Measurements from ENCODE around the gene CXCL14.

CXCL14 gene

DNA sequence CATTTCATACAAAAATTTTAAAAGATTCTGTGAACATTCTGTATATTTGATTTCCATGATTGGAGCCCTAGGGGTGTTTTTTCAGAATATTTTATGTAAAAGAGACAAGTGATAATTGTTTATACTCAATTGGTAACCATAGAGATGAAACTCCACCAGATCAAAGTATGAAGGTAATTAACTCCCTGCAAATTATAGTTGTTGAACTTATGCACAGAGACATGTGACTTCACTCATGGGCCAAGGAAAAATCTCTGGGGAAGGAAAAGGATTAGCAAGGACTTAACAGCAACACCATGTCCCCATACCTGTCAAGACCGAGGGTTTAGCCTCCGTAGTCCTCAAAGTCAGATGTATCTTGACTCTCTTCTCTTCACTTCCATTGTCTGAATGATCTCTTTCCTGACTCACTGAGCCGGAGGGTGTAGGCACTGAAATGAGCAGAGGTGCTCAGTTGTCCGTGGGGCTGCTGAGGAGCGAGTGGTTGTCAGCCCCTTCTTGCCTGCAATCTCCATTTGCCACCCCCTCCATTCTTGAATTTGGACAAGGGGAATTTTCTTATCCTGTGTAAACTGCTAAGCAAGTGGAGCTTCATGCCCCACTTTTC lies 17.5 kb upstream of the CXCL14 start:
- DNase-seq = no peak

DNA sequence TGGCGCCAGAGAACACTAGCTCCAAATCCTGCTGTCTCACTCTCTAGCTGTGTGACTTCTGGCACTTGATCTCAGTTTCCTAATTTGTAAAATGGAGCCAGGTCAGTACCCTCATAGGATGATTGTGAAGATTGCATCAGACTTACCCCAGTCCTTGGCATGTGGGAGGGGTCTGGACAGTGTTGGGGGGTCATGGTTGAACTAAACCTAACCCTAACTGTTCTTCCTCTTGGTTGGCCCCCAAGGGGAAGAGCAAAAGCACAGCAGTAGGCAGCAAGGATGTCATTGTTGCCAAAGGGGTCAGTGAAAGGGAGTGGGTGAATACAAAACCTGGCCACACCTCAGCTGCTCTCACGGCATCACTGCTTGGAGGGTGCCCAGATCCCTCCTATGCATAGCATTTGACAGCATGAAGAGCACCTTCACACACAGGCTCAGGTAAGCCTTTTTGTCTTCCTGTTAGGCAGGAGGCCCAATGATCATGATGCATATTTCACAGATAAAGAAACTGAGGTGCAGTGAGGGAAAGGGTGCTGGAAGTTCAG lies 15.7 kb upstream of the CXCL14 start:
- DNase-seq = no peak

DNA sequence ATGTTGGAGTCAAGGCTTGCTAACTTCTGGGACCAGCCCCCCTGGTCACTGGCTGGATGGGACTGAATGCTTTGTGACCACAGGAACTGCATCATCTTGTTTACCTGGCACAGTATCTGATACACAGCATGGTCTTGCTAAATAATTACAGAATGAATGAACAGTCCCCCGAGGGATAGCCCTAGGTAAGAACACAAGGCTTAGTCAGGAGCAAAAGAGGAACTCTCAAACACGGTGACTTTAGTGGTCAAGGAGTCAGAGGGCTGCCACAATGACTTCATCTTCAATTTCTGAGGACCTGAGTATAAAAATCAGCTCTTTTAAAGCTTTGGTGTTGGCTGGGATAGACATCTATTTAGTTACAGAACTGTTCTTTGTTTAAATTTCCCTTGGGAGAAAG lies 15.1 kb upstream of the CXCL14 start:
- no peak for DNase-seq

DNA sequence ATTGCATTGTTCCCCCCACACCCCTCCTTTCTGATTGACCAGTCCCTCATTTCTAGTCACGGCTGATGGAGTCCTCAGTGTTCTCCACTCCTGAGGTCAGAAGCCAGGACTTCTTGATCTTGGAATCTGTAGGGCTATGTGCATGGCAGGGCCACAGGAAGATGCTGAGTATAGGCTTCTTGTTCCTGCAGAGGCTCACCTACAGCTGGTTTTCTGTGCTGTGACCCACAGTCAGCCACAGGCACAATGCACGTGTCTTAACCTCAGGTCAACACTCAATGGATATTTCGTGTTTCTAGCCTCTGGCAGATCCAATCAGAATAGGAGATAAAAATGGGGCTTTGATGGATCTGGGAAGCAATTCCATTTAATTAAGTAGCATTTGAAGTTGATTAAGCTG lies 14.3 kb upstream of the CXCL14 start:
- DNase-seq = no peak

DNA sequence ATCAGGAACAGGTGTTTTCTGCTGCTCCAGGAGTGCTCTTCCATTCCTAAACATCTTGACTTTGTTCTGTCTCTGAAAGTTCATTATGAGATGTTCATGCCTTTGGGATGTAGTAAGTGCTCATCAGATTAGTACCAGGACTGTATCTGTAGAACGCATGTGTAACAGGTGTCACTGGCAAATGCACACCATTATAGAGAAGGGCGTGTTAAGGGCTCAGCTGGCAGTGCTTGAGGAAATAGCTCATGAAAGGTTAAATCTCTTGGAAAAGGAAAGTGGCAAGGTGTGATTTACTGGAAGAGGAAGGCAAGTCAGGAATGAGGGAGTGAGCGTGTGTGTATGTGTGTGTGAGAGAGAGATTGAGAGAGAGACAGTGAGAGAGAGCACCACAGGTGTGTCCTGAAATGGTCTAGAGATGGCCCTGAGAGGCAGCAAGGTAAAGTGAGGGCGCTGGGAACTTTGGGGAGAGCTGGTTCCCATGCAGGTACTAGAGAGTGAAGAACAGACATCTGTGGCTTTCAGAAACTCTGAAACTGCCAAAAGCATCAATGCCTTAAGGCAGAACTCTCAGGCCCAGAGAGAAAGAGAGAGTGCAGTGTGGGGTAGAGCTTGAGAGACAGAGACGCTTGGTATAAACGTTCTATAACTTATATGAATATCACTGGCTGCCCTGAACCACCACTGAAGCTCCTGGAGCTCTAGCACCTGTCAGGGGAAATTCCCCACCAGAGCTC lies 13.7 kb upstream of the CXCL14 start:
- DNase-seq = no peak

DNA sequence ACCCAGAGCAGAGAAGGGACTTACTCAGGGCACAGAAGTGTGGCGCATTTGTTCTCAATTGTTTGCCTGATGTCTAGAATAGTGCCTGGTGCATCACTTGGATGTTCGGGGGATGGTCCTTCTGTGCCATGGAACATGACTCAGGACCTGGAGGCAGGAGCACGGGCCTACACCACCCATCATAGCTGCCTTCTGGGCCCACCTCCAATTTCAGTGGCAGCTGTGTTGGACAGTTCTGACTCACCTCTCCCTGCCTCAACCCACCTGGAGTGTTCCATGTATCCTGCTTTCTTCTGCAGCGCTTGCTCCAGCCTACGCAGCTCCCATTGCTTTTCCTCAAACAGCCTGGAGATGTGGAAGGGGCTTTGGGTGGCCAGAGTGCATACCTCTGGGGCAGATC lies 12.5 kb upstream of the CXCL14 start:
- no peak for DNase-seq

DNA sequence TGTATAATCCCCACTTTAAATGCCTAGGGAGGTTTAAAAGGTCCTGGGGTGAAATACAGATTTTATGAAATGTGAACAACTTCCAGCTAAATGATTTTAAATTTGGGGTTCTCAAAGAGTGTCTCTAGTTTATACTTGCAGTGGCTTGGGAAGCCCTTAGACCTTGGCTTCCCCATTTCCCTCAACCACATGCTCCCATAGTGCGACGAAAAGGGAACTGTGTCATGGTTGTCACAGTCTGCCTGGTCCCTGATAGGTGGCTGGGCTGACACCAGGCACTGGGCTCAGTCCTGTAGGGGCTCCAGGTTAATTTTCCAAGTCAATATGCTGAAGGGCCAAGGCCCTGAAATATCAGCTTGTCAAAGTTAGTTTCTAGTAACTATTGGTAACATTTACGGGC lies 10.4 kb upstream of the CXCL14 start:
- DNase-seq = no peak

DNA sequence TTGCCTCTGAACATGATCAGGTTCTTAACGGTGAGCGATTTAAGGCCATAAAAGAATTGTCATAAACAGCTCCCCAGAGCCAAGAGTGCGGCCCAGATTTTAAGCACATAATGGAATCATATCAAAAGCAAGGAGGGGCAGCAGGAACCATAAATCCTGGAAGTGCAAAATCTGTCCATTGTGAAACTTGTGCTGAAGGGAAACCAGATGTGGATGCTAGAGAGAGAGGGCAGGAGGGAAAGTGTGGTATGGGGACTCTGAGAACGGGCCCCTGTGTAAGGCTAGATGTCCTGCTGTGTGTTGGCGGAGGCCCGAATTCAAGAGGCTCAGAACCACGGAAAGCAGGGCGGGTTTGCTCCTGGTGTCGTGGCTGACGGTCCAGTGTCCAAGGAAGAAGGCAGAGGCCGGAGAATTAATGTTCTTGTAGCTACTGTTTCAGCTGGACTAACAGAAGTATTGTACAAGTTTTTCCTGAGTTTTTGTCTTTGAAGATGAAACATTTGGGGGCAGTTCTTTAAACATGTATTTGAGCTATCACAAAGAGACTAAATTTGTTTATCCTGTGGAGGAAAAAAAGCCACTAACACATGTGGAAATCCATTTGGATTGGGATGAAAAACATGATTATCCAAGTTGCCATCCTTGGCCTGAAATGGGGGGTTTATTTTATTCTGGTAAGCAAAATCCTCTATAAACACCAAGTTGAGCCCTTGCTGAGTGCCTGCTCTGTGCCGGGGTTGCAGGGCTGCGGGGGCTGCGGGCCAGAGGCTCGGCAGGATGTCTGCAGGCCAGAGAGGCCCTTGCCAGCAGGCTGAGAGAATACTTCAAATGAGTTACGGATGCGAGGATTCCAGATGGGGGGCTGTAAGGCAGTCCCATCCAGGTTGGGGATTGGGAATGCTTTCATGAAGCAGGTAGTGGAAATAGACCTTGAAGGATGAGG lies 9.2 kb upstream of the CXCL14 start:
- no peak for DNase-seq

DNA sequence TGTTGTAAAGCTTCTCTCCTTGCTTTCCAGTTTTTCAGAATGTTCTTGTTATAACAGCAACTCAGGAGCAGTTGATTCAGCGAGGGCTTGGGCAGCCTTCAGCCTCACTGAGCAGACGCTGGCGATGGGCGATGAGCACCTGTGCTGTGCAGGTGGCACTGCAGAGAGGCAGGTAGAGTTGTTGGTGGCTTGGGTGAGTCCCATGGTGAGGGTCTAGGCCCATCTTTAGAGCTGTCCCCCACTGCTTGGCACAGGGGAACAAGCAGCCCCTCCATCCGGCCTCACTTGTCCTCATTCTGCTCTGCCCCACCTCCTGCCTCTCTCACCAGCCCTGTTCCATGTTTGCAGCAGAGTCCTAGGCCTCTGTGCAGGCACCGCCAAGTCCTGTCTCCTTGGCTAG lies 6.1 kb upstream of the CXCL14 start:
- no peak for DNase-seq

DNA sequence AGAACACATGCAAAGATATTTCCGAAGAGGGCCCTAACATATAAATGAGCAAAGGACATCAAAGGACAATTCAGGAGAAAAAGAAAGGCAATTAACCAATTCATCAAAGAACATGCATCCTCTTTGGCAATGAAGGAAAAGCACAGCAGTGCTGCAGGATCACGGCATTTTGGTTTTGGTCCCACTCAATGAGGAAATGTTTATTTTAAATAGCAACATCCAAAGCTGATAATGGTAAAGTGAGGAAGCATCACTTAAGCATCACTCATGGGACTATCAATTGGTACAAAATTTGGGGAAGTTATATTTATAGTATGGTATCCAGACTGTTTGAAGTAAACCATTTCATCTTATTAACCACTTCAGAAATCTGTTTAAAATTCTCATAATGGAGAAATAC lies 5.5 kb upstream of the CXCL14 start:
- no peak for DNase-seq

DNA sequence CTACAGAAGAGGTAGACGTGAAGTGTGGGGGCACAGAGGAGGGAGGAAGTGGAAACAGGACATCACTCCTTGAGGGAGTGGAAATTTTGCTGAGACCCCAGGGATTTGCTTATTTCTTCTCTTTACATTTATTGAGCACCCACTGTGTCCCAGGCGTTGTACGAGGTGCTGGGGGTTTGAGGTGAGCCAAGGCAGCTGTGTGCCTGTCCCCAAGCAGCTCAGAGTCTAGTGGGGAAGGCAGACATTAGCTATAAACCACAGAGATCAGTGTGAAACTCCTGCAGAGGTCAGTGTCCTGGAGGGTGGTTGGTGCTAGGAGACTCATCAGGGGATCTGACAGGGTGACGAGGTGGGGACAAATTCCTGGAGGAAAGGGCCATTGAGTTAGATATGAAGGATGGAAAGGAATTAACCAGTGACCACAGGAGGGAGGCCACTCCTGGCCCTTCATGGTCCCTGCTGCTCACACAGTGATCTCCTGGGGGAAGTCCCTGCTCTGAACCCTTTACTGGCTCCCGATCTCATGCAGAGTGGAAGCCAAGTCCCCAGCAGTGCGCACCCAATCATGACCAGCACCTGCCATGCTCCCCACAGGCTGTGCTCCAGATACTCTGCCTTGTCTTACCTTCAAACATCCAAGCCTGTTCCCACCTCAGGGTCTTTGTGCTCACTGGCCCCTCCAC lies 3.4 kb upstream of the CXCL14 start:
- DNase-seq = no peak

DNA sequence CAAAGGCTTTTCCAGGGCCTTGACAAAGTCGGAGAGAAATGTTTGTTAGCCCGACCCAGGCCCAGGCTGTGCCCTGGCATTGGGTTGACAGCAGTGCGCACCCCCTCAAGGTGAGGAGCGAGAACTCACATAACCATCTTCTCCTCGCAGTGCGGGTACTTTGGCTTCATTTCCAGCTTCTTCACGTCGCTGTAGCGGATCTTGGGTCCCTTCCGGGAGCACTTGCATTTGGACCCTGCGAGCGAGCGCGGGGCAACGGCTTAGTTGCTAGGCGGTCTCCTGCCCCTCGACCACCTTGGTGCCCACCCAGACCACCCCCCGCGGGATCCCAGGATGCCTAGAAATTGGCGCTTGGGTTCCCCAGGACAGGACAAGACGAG lies 496 bp downstream of the CXCL14 start:
- no peak for DNase-seq

DNA sequence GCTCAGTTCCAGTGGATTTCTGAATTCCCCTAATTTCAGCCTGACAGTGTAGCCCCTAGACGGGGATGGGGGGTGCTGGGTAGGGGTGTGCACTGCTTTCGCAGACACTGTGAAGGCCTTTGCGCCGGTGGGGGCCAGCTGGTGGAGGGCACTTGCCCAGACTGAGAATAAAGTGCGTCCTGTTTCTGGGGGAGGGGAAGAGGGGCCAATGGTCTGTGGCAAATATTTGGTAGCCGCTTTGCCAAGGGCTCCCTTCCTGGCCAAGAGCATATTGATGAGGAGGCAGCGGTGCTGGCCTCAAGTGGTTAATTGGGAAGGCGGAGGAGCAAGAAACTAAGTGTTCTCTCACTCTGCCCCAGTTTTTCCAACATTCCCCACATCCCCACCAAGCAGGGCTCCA lies 1.4 kb downstream of the CXCL14 start:
- no peak for DNase-seq

DNA sequence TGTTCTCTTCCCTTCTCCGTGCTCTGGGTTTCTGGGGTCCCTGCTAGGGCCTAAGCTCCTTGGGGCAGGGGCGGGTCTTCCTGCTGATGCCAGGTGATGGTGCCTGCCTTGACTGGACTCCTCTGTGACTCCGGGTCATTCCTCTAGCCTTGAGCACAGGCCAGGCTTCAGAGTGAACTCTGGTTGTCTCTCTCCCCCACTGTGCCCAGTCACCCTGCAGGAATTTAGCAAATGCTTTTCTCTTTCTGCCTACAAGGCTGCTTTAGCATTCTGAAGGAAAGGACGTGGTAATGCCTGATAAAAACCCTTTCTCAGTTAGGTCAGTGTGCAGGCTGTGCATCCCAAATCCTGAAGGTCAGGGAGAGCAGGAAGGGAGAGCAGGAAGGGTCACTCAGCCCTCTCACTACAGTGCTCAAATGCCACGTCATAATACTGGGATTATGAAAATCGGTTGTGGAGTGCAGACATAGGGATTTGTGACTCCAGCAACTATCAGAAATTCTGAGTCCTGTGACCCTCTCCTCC lies 2.7 kb downstream of the CXCL14 start:
- DNase-seq = no peak

DNA sequence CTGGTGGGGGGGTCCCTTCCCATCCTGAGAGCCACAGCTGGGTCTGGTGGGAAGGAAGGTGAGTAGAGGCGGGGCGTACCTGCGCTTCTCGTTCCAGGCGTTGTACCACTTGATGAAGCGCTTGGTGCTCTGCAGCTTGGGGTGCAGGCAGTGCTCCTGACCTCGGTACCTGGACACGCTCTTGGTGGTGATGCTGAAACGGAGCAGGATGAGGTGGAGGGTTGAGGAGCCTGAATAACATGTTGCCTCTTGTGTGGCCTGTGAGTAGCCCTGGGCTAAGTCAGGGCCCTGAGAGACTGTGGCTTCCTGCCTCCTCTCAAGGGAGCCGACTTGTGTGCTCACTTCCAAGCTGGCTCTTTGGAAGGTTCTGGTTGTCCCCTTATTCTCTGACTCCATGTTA lies 4.3 kb downstream of the CXCL14 start:
- no peak for DNase-seq

DNA sequence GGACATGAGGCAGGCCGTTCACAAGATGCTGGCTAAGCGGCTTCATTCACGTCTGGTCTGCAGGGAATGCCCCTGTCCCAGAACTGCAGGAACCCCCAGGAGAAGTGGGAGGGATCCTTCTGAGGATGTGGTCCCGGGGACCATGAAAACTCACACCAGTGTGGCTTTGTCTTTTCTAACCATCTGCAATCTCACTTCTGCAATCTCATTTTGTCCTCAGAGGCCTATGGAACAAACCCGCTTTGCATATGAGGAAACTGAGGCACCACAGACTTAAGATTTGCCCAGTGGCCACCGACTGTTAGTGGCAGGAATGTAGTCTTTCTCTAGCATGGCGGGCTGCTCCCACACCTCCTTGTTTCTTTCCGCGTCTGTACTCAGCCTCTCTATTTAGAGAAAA lies 6.9 kb downstream of the CXCL14 start:
- no peak for DNase-seq

DNA sequence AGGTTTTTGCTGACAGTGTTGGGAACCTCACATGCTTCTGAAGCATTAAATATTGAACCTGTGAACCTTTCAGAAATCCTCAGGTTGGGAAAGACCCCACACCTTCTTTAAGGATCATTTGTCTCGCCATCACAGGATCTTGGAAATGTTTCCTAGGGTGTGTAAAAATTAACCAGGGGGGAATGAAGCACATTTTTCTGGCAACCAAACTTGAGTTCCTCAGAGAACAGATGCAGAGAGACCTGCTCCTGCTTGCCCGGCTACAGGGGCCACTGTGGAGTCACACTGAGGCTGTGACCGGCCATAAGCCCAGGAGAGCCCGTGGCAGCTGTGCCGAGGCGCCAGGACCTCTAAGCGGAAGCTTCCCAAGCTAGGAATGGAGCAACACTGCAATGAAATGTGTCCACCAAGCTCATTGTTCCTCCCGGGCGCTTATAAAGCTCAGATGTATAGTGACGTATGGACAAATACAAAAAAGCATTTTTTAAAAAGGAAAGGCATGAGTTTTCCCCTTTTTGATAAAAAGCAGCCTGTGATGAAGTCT lies 7.7 kb downstream of the CXCL14 start:
- DNase-seq = no peak

DNA sequence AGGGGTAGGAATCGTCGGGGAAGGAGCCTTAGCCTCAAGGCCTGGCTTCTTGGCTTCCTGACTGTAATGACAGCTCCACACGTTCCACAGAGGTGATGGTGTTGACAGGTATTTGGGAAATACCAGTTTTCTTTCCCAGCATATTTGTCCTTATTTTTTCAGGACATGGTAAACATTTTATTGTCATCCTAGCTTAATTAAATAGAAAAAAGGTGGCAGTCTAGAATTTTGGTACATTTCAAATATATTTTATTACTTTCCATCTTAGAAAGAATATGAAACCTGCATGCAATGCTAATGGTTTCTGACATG lies 8.4 kb downstream of the CXCL14 start:
- DNase-seq = no peak

DNA sequence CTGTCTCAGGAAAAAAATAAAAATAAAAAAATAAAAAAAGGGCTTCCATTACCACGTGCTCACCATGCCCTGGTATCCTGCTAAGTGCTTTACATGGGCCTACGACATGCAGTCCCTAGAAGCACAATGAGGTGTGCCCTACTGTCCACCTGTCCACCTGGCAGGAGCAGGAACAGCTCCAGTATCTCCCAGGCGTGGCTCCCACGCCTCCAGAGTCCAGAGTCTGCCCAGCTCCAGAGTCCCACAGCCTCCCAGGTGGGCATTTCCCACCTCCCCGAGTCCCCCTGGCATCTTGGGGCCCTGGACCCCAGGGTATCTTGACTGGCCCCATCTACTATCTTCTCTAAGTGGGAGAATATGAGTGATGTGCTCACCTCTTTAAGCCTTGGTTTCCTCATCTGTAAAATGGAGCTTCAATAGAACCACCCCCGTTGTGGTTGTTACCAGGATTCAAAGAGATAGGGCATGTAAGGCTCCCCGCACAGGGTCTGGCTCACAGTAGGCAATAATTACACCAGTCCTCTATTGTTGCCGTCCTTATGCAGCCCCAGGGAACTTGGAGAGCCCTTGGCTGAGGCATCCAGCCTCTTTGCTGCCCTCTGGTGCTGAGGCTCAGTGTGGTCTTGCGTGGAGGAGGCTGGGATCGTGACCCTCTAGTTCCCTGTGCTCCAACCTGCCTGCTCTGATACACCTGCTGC lies 8.9 kb downstream of the CXCL14 start:
- peak; percentile 19 for DNase-seq

DNA sequence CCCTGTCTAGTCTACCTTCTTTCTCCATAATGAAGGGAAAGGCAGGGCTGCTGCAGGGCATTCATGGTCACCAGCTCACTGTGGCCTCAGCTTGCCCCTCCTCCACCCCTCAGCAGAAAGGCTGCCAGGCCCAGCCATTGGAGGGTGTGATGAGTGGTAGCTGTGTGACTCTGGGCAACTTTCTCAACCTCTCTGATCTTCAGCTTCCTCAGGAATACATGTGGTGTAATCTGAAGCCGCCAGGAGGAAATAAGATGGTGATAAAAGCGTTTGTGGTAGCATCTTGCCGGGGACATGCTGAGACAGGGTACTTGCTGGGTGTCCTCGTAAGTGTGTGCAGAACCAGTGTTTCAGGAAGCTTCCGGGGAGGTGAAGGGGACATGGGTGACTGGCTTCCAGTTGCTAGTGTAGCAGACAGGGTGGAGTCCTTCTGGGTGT lies 9.8 kb downstream of the CXCL14 start:
- DNase-seq = no peak

DNA sequence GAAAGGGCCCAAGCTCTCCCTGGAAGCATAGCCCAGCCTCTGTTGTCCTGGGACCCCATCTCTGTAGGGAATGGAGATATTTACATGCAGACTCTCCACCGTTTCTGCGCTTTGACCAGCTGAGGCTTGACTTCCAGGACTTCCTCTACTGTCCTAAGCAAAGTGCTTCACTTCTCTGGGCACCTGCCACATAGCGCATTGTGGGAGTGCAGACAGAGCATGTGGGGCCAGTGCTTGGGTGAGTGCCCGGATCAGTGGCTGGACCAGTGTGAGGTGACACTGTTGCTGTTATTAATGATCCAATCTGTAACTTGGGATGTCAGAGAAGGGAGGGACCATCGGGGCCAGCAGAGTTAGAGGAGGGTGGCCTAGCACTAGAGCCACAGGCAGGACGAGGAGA lies 10.5 kb downstream of the CXCL14 start:
- DNase-seq = no peak

DNA sequence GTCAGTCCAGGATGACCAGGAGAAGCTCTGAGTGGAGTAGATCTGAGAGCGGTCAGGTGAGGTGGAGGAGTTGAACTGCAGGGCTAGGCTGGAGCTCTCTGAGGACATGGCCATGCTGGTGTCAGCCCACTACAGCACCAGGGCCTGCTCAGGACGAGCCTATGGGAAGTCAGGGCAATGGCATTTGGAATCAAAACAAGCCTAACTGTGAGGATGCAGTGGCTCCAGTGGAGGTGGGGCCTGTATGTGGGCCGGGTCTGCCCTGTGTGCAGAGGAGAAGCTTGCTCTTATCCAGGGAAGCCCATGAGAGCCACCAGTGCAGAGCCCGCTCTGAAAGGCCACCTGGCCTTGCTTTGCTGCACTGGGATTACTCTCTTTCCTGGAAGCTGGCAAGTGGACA lies 11.1 kb downstream of the CXCL14 start:
- no peak for DNase-seq

All from NCI-H2171 treated with DMSO at 0.1 percent for 48 hours (cell line).